ENCODE data around the gene ERBB2.
"Not testable (repeated sequence)": the region's sequence is repeated elsewhere in the genome, so short reads cannot be mapped to it uniquely, and the experiment has no call there.

ERBB2 gene

DNA sequence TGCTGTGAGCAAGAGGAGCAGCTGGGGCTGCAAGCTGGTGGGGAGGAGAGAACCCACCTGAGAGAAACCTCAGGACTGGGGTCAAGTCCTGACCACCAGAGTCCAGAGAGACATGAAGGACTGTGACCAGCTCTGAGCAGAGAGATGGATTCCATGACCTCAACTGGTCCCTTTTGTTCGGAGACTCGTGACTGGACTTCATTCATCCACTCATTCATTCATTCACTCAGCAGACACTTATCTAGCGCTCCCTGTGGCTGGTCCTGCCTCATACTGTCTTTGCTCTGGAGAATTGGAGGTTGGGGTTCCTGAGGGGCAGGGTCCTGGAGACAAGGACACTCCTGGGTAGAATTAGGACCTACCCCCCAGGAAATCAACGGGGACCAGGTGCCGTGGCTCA, 4.0 kb downstream of the ERBB2 start:
- no peak for DNase-seq (ENCODE audit: low read depth)

- DNase-seq (ENCODE audit: low read depth): no peak
Measured at GRCh38 chr17:39704821-39705551, 5.1 kb downstream of the ERBB2 start.

- DNase-seq (ENCODE audit: low read depth): no peak
Measured at GRCh38 chr17:39705786-39706348, 6.0 kb downstream of the ERBB2 start.

- no peak for DNase-seq (ENCODE audit: low read depth)
Measured at GRCh38 chr17:39706383-39706782, 6.5 kb downstream of the ERBB2 start.

- DNase-seq (ENCODE audit: low read depth): no peak
Measured at GRCh38 chr17:39706921-39707337, 7.1 kb downstream of the ERBB2 start.

GRCh38 chr17:39709319-39709997, 9.6 kb downstream of the ERBB2 start:
- no peak for DNase-seq (ENCODE audit: low read depth)

DNA sequence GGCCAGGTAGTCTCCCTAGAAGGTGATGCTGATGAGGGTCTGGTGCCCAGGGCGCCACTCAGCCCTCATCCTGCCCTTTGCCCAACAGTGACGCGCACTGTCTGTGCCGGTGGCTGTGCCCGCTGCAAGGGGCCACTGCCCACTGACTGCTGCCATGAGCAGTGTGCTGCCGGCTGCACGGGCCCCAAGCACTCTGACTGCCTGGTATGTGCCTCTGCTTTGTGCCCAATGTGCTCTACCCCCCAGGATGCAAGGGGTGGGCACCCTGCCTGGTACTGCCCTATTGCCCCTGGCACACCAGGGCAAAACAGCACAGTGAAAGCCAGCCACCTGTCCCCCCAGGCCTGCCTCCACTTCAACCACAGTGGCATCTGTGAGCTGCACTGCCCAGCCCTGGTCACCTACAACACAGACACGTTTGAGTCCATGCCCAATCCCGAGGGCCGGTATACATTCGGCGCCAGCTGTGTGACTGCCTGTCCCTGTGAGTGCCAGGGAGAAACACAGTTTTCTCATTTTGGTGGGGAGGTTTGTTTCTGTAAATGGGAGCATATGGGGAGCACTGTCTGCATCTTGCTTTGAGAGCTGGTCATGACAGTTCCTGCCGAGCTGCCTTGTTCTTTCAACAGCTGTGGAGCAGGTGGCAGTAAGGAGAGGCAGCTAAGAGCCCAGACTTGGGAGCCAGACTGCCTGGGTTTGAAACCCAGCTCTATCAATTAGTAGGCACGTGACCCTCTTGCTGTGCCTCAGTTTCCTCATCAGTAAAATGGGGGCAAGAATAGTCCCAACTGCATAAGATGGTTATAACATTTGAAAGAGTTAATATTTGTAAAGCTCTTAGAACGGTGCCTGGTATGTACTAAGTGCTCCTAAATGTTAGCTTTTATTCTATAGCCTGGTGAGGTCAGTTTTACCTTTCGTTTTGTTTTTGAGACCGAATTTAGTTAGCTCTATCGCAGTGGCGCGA, 10.4 kb downstream of the ERBB2 start:
- DNase-seq (ENCODE audit: low read depth): no peak

GRCh38 chr17:39711071-39711470, 11.2 kb downstream of the ERBB2 start:
- DNase-seq (ENCODE audit: low read depth): not testable (repeated sequence)

- no peak for DNase-seq (ENCODE audit: low read depth)
Measured at GRCh38 chr17:39711851-39712250, 12.0 kb downstream of the ERBB2 start.

- DNase-seq (ENCODE audit: low read depth): no peak
Measured at GRCh38 chr17:39714234-39714633, 14.4 kb downstream of the ERBB2 start.

DNA sequence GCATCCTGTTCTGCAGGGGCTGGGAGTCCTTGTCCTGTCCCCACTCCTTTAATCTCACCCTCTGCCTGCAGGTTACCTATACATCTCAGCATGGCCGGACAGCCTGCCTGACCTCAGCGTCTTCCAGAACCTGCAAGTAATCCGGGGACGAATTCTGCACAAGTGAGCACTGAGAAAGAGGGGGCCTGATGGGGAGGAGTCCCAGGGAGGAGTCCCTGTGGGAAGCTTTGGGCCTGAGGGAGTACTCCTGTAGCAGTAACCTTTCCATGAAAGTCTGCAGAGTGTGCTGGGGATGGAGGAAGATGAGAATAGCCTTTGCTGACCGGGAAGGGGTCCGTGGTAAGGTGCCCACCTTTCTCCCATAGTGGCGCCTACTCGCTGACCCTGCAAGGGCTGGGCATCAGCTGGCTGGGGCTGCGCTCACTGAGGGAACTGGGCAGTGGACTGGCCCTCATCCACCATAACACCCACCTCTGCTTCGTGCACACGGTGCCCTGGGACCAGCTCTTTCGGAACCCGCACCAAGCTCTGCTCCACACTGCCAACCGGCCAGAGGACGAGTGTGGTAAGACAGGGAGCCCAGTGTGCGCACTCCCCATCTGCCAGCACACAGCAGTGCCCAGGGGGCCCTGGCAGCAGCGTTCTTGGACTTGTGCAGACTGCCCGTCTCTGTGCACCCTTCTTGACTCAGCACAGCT, 15.7 kb downstream of the ERBB2 start:
- no peak for DNase-seq (ENCODE audit: low read depth)

- no peak for DNase-seq (ENCODE audit: low read depth)
Measured at GRCh38 chr17:39716073-39716818, 16.4 kb downstream of the ERBB2 start.

GRCh38 chr17:39716879-39717536, 17.1 kb downstream of the ERBB2 start:
- DNase-seq (ENCODE audit: low read depth): no peak

DNA sequence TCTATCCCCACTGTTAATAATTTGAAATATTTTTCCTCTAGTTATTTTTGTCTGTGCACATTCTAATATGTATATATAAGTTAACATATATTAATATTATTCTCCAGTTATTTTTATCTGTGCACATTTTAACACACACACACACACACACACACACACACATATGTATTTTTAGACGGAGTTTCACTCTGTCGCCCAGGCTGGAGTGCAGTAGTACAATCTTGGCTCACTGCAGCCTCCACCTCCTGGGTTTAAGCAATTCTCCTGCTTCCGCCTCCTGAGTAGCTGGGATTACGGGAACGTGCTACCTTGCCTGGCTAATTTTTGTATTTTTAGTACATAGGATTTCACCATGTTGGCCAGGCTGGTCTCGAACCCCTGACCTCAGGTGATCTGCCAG, 17.8 kb downstream of the ERBB2 start:
- DNase-seq (ENCODE audit: low read depth): no peak

DNA sequence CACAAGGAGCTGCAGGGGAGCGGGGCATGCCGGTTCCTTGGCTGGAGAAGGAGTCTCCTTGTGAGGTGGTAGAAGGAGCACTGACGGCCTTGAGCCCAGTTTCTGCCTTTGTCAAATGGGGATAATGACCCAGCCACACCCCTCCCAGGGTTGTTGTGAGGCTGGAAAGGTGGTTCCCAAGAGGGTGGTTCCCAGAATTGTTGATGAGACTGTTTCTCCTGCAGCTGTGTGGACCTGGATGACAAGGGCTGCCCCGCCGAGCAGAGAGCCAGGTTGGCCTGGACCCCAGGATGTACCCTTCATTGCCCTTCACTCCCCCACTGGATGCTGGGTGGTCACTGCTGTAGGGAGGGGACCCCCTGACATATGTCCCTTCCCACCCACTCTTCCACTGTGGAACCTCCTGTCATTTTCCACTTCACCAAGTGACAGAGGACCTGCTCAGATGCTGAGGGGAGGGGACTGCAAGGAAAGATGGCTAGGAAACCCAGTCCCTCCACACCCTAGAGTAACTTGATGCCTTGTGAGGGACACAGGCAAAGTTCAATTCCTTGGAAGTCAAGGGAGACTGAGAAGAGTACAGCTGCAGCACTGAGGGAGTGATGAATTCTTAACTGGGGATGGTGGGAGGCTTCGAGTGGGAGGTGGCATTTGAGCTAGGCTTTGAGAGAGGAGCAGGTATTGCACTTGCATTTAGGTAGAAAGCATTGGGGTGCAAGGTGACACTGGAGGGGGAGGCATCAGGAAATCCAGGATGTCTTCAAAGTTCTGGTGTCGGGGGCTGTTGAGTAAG, 19.9 kb downstream of the ERBB2 start:
- DNase-seq (ENCODE audit: low read depth): no peak

GRCh38 chr17:39722104-39722503, 22.2 kb downstream of the ERBB2 start:
- no peak for DNase-seq (ENCODE audit: low read depth)

DNA sequence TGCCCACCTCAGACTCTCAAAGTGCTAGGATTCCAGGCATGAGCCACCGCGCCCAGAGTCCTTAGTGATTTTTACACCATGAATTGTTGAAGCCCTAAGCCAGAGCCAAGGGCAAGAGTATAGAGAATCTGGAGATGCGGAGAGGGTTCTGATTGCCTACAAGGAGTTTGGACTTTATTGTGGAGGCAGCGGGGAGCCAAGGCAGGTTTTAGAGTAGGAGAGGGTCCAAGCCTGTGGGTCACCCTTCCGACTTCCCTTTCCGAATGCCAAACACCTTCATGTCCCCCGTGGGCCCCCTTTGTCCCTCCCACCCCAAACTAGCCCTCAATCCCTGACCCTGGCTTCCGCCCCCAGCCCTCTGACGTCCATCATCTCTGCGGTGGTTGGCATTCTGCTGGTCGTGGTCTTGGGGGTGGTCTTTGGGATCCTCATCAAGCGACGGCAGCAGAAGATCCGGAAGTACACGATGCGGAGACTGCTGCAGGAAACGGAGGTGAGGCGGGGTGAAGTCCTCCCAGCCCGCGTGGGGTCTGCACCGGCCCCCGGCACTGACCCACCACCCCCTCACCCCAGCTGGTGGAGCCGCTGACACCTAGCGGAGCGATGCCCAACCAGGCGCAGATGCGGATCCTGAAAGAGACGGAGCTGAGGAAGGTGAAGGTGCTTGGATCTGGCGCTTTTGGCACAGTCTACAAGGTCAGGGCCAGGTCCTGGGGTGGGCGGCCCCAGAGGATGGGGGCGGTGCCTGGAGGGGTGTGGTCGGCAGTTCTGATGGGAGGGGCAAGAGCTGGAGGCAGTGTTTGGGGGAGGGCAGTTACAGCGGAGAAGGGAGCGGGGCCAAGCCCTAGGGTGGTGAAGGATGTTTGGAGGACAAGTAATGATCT, 23.3 kb downstream of the ERBB2 start:
- no peak for DNase-seq (ENCODE audit: low read depth)

- no peak for DNase-seq (ENCODE audit: low read depth)
Measured at GRCh38 chr17:39724731-39725130, 24.9 kb downstream of the ERBB2 start.
